Right forelimb (tissue), 1 donor: ENCODE results near the gene ASGR1.
"Not testable (repeated sequence)": the region's sequence is repeated elsewhere in the genome, so short reads cannot be mapped to it uniquely, and the experiment has no call there.

Experiments used
- DNase-seq: peaks from one replicate; pipeline ENCODE4 v3.0.0-alpha.2; 2018

ASGR1 gene

GRCh38 chr17:7158424-7158823, 20.7 kb downstream of the ASGR1 start:
- not testable (repeated sequence) for DNase-seq

GRCh38 chr17:7156342-7156940, 22.7 kb downstream of the ASGR1 start:
- DNase-seq: no peak

DNA sequence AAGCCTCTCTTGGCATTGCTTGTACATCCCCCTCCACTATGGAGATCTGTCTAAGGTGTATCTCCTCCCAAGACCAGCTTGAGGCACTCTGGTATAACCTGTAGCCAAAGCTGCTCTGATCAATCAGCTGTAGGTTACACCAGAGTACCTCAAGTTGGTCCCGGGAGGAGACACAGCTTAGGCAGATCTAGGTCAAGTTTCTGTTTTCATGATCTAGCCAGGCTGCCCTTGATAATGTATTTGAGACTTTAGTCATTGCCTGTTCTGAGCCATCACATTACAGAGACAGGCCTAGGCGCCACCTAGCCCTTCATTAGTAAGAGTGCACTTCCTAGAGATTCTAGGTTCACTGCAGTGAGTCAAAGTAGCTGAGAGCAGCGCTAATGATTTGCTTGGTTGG, 31.4 kb downstream of the ASGR1 start:
- no peak for DNase-seq

DNA sequence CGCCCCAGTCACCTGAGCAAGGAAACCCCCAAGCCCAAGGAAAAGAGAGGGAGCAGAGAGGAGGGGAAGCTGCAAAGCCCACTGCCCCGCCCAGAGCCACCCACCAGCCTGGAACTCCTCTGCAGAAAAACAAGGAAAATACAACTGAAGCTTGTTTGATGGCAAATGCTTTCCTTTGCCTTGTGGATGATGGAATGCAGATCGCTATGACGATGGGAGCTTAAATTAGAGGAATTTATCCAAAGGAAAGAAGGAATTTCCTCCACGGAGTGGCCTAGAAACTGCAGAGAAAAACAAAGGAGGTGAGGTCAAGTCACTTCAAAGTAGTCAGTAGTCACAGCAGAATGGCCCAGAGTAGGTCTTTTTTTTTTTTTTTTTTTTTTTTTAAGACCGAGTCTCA, 33.1 kb downstream of the ASGR1 start:
- DNase-seq: no peak

GRCh38 chr17:7144213-7144612, 35.0 kb downstream of the ASGR1 start:
- no peak for DNase-seq

DNA sequence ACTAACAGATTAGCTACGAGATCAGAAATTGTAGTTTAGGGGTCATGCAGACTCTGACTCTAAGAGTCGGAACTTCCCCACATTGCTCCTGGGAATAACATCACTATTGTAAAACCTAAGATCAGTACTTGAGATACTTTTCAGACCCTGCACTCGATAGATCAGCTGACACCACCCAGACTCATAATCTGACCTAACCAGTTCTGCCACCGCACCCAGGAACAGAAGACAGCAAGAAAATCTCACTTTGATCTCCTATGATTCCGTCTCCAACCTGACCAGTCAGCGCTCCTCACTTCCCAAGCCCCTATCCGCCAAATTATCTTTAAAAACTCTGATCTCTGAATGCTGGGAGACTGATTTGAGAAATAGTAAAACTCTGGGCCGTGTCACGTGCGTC, 37.3 kb downstream of the ASGR1 start:
- no peak for DNase-seq

- no peak for DNase-seq
Measured at GRCh38 chr17:7139400-7139799, 39.8 kb downstream of the ASGR1 start.

DNA sequence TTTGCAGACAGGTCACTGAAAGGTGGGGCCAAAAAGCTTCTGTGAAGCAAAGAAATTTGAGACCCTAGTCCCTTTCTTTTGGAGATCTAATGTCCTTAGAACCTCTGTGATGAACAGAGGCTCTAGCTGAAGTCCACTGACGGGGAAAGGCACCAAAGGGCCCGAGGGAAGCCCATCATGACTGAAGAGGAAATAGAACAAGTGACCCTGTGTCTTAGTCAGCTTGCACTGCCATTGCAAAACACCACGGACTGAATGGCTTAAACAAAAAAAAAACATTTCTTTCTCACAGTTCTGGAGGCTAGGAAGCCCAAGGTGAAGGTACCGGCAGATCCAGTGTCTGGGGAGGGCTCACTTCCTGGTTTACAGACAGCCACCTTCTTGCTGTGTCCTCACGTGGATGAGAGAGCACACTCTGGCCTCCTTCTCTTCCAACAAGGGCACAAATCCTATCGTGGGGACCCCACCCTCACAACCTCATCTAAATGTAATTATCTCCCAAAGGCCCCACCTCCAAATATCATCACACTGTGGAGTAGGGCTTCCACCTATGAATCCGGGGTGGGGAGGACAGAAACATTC, 40.3 kb downstream of the ASGR1 start:
- no peak for DNase-seq

GRCh38 chr17:7137171-7137943, 41.8 kb downstream of the ASGR1 start:
- no peak for DNase-seq

DNA sequence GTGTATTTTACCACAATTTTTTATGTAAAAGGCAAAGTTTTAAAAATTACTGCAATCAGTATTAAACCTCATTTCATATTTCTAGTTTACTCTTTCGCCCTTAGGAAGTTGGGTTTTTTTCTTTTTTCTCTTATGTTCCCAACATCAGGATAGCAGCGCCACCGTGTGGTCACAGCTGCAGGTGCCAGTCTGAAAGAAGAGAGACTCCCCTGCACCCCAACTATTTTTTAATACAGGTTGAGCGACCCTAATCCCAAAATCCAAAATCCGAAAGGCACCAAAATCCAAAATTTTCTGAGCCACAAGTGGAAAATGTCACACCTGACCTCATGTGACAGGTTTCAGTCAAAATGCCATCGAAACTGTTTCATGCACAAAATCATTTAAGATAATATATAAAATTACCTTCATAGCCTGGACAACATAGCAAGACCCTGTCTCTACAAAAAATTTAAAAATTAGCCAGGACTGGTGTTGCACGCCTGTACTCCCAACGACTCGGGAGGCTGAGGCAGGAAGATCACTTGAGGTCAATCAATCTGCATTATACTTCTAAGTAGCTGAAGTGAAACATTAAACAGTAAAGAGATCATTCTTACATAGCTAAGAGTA, 42.8 kb downstream of the ASGR1 start:
- peak; percentile 80 for DNase-seq

GRCh38 chr17:7133916-7134315, 45.3 kb downstream of the ASGR1 start:
- DNase-seq: no peak

DNA sequence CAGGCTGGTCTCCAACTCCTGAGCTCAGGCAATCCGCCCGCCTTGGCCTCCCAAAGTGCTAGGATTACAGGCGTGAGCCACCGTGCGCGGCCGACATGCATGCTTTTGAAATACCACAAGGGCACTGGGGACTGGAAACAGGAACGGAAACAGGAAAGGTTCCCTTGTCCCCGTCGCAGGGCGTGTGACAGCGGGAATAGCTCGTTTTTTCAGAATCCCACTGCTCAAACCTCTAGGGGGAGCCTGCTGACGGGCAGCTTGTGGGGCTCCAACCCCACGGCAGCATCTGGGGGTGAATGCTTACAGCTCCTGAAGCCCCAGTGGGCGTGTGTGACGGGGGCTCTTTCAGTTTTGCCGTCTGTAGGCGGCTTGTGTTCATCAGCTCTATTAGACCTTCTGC, 45.7 kb downstream of the ASGR1 start:
- no peak for DNase-seq

GRCh38 chr17:7132511-7133094, 46.6 kb downstream of the ASGR1 start:
- DNase-seq: no peak

GRCh38 chr17:7131423-7131791, 47.8 kb downstream of the ASGR1 start:
- no peak for DNase-seq

DNA sequence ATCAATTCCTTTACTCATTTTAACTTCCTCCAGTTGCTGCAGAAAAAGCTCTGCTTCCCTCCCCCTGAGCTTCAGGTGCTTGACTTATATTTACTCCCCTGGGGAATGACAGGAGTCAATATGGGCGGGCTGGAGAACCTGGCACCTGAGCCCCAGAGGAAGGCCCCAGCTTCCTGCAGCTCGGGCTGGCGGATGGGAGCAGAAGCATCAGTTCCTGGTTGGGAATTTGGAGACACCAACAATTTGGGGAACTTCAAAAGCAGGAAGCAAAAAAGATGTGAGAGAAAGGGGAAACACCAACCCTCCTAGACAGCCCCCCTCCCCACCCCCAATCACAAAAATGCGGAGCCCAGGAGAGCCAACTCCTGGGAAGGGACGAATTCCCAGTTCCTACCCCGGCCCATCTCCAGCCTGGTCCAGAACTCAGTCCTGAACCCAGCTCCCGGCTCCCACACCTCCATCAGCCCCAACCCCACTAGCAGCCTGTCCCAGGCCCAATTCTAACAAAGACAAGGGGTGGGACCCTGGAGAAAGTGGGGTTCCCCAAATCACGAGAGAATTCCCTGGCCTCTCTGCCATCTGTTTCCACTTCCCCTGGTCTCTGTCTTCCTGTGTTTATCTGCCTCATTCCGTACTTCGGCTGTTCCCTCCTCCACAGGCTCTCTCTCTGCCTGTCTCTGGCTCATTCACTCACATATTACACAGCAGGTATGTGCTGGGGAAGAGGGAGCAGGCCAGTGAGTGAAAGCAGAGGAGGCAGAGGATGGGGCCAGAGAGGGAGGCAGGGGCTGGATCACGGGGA, 48.3 kb downstream of the ASGR1 start:
- no peak for DNase-seq

DNA sequence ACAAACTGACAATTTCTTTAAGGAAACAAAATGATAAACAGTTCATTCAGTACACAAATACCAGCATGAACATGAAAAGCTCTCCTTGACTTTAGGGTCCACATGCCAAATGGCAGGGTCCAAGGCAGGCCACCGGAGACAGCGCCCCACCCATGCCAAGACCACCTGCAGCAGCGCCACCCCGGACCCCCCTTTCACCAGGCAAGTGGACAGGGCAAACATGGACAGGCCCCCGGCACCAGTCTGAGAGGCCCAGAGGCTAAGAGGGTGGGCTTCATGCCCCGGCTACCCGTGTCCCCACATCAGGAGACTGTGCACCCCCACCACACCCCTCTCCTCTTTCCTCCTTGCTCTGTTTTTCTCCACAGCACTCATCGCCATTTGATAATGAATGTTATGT, 49.9 kb downstream of the ASGR1 start:
- DNase-seq: no peak

DNA sequence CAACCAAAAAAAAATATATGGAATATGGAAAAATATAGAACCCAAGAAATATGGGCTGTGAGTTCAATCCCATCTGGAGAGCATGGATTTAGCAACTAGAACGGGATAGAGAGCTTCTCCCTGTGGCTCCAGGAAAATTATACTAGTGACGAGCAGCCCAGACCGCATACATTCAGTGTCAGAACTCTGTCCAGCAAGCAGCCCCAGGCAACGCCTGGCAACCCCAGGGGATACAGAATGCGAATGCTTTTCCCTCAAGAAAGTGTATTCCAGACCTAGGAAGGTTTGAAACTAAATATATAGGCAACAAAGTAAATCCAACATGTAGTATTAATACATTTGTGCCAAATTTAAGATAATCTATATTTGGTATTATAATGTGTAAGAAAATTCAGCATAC, 51.0 kb downstream of the ASGR1 start:
- no peak for DNase-seq

- DNase-seq: not testable (repeated sequence)
Measured at GRCh38 chr17:7127501-7127900, 51.7 kb downstream of the ASGR1 start.

DNA sequence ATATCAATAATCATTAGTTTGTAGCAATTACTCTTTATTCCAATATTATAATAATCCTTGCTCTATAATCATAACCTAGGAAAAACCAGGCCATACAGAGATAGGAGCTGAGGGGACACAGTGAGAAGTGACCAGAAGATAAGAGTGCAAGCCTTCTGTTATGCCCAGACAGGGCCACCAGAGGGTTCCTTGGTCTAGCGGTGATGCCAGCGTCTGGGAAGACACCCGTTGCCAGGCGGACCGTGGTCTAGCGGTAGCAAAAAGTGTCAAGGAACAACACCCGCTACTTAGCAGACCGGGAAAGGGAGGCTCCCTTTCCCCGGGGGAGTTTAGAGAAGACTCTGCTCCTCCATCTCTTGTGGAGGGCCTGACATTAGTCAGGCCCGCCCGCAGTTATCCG, 52.8 kb downstream of the ASGR1 start:
- DNase-seq: not testable (repeated sequence)

- no peak for DNase-seq
Measured at GRCh38 chr17:7124923-7125322, 54.2 kb downstream of the ASGR1 start.

DNA sequence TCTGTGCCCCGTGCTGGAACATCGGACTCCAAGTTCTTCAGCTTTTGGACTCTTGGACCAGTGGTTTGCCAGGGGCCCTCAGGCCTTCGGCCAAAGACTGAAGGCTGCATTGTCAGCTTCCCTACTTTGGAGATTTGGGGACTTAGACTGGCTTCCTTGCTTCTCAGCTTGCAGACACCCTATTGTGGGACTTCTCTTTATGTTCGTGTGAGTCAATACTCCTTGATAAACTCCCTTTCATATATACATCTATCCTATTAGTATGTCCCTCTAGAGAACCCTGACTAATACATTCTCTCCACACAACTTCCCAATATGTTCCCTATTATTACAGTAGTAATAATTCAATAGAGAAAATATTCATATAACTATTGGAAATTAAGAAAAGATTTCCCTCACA, 55.3 kb downstream of the ASGR1 start:
- DNase-seq: no peak
